Keratinocyte (primary cell): ENCODE measurements around the gene KMT2B.

Experiments
- CTCF ChIP-seq, 3 experiments: IDR thresholded peaks in 1 of 3; conservative IDR thresholded peaks in 1 of 3; optimal IDR thresholded peaks in 1 of 3; 2 replicates in 2 of 3; 3 replicates in 1 of 3; pipeline versions ENCODE3 to v1.5.1; 2011; ENCODE audit warnings: low read length in 3 of 3, mild to moderate bottlenecking in 3 of 3, moderate library complexity in 2 of 3, control low read depth in 1 of 3, inconsistent platforms in 1 of 3; ENCODE audit not compliant: insufficient read depth in 2 of 3; ENCODE audit errors: extremely low read depth in 1 of 3
- EZH2 ChIP-seq: IDR thresholded peaks from one replicate; pipeline ENCODE4 v1.6.1; 2012; ENCODE audit warnings: inconsistent platforms, mild to moderate bottlenecking, low read length, moderate library complexity

- TF ChIP-seq CTCF (optimal IDR thresholded peaks at IDR 0.05 in 1 of 3, IDR thresholded peaks at IDR 0.05 in 1 of 3, conservative IDR thresholded peaks at IDR 0.05 in 1 of 3; ENCODE audit: extremely low read depth in 1 of 3, insufficient read depth in 2 of 3, low read length in 3 of 3) (no peak), EZH2 (no peak)
Observed at GRCh38 chr19:35715355-35715809, 2.4 kb upstream of the KMT2B start.
